Measurements from ENCODE around the gene DTYMK. TPM values are rescaled to one million over a fixed set of nuclear protein-coding genes. Genes with fewer than 3 reads are reported as not detected.

The DTYMK gene
- total RNA-seq, 1 experiment from 2014 or later = 155 TPM

DNA sequence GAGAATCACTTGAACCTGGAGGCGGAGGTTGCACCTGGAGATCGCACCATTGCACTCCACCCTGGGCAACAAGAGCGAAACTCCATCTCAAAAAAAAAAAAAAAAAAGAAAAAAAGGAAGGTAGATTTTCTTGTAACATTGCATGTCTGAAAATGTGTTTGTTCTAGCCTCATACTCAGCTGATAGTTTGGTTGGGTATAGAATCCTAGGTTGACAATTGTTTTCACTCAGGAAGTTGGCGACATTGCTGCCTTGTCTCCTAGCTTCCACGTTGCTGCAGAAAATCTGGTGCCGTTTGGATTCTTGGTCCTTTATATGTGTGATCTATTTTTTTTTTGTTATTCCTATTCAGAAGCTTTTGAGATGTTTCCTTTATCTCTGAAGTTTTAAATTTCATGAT lies 19.9 kb upstream of the DTYMK start:
- ChIA-PET POLR2A (ENCODE audit: unreplicated experiment) (no interaction called here), CTCF (no interaction called here)
- Histone ChIP-seq H3K27ac (ENCODE audit: low read length) (no peak overlapping the region), H3K4me3 (ENCODE audit: low read length) (no peak overlapping the region), H3K9me3 (ENCODE audit: low read length) (no peaks in the 10 kb centered on the region), H3K4me2 (ENCODE audit: low read length) (no peak overlapping the region), H3K36me3 (ENCODE audit: low read depth, low read length) (peaks cover 28% of the 10 kb centered on the region), H3K4me1 (ENCODE audit: insufficient read depth, low read length) (peaks cover 5% of the 10 kb centered on the region; the same call in 1 of the 2 replicates), H2AFZ (ENCODE audit: low read length) (no peak overlapping the region), H3K9me2 (replicated peaks; ENCODE audit: low read length) (no peaks in the 10 kb centered on the region), H3K27me3 (ENCODE audit: low read length) (no peaks in the 10 kb centered on the region), H4K20me1 (ENCODE audit: low read length) (no peaks in the 10 kb centered on the region), H3F3A (ENCODE audit: low read length, unreplicated experiment) (no peaks in the 10 kb centered on the region), H3K79me2 (ENCODE audit: low read length) (peaks cover 20% of the 10 kb centered on the region), H3K9ac (ENCODE audit: low read length) (no peak overlapping the region)
- intact Hi-C loops (cut with micrococcal nuclease) = no loop called here
- BruUV-seq (replicated peaks) = no TSS peak
- no peak for DNase-seq
- ATAC-seq = no peak
- TF ChIP-seq, protein P1, sequence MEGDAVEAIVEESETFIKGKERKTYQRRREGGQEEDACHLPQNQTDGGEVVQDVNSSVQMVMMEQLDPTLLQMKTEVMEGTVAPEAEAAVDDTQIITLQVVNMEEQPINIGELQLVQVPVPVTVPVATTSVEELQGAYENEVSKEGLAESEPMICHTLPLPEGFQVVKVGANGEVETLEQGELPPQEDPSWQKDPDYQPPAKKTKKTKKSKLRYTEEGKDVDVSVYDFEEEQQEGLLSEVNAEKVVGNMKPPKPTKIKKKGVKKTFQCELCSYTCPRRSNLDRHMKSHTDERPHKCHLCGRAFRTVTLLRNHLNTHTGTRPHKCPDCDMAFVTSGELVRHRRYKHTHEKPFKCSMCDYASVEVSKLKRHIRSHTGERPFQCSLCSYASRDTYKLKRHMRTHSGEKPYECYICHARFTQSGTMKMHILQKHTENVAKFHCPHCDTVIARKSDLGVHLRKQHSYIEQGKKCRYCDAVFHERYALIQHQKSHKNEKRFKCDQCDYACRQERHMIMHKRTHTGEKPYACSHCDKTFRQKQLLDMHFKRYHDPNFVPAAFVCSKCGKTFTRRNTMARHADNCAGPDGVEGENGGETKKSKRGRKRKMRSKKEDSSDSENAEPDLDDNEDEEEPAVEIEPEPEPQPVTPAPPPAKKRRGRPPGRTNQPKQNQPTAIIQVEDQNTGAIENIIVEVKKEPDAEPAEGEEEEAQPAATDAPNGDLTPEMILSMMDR (conservative IDR thresholded peaks at IDR 0.05; ENCODE audit: low read depth, low read length) = no peak
- TF ChIP-seq EZH2 (IDR thresholded peaks at IDR 0.05; ENCODE audit: low read length, unreplicated experiment) = no peak

DNA sequence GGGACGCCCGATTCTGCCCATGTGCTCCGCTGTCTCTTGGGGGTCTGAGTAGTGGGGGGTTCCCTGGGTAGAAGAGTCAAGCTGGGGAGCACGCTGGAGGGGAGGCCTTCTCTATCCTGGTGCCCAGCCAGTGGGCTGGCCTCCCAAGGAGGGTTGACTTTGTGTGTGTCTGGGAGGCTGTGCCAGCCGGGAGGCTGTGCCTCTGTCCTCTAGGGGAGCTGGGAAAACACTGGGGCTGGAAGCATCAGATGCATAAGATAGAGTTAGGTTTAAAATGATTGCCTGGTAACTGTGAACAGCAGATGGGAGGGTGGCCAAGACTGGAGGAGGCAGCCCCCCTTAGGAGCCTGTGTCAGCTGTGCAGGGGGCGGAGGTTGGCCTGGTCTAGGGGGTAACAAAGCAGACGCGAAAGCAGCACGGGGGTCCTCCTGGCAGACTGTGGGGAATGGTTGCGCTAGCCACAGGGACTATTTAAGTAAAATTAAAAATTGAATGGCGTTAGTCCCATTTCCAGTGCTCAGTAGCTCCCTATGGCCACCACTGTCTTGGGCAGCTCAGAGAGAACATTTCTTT lies 16.5 kb upstream of the DTYMK start:
- CTCF ChIA-PET = no interaction called here
- Histone ChIP-seq H2AFZ (ENCODE audit: low read length) (no peak overlapping the region), H3F3A (ENCODE audit: low read length, unreplicated experiment) (no peaks in the 10 kb centered on the region), H3K4me1 (ENCODE audit: insufficient read depth, low read length) (peaks cover 5% of the 10 kb centered on the region; the same call in 1 of the 2 replicates), H3K9me2 (replicated peaks; ENCODE audit: low read length) (no peaks in the 10 kb centered on the region), H3K9me3 (ENCODE audit: low read length) (no peaks in the 10 kb centered on the region), H3K4me2 (ENCODE audit: low read length) (peak overlapping the region; percentile 92), H3K79me2 (ENCODE audit: low read length) (peaks cover 20% of the 10 kb centered on the region), H3K9ac (ENCODE audit: low read length) (peak overlapping the region; percentile 72), H3K36me3 (ENCODE audit: low read depth, low read length) (peaks cover 13% of the 10 kb centered on the region), H3K27ac (ENCODE audit: low read length) (no peak overlapping the region), H3K4me3 (ENCODE audit: low read length) (peak overlapping the region; percentile 78), H4K20me1 (ENCODE audit: low read length) (no peaks in the 10 kb centered on the region), H3K27me3 (ENCODE audit: low read length) (no peaks in the 10 kb centered on the region)
- intact Hi-C loops (cut with micrococcal nuclease) = loop anchor here (2.0 kb wide), 3 partner anchors 16 to 38 kb away; partner anchors contain the start of gene DTYMK
- BruUV-seq (replicated peaks) = no TSS peak
- POLR2A ChIA-PET (ENCODE audit: unreplicated experiment) = no interaction called here
- DNase-seq (peak; percentile 19), ATAC-seq (no peak)
- TF ChIP-seq EZH2 (IDR thresholded peaks at IDR 0.05; ENCODE audit: low read length, unreplicated experiment) (no peak), EZH2phosphoT487 (IDR thresholded peaks at IDR 0.05; ENCODE audit: borderline replicate concordance, low read length) (no peak)
- TF ChIP-seq, protein P1 (conservative IDR thresholded peaks at IDR 0.05; ENCODE audit: low read depth, low read length) = no peak

All from PC-3 (cell line).